SK-N-SH (cell line): ENCODE results near the gene PIGW.

Experiments
- CTCF ChIP-seq: fragments of 200-600 bp; sonication (generic); IDR thresholded peaks from 2 replicates; pipeline ENCODE4 v1.6.1; 2017; ENCODE audit warnings: antibody characterized with exemption, mild to moderate bottlenecking, moderate library complexity
- JUND ChIP-seq: IDR thresholded peaks from 2 replicates; pipeline ENCODE4 v1.4.0; 2012
- NRF1 ChIP-seq: IDR thresholded peaks from 2 replicates; pipeline ENCODE4 v1.6.1; 2012; ENCODE audit warnings: low read depth, mild to moderate bottlenecking, low read length

GRCh38 chr17:36576793-36577192 lies 42.0 kb downstream of the PIGW start:
- TF ChIP-seq CTCF = no peak
- no peak for TF ChIP-seq NRF1
- TF ChIP-seq JUND = no peak
